H9 (cell line): ENCODE measurements around the gene HIRA. TPM values are rescaled to one million over a fixed set of nuclear protein-coding genes. Genes with fewer than 3 reads are reported as not detected.

ENCODE experiments used
- DNase-seq: peaks from one replicate; pipeline ENCODE4 v3.0.0-alpha.2; 2017
- H2AFZ ChIP-seq: one replicate; pipeline ENCODE4 v1.6.1; 2013; ENCODE audit warnings: mild to moderate bottlenecking, low read length, control low read depth, moderate library complexity
- H2AK5ac ChIP-seq: 2 replicates; pipeline ENCODE4 v1.6.1; 2013; ENCODE audit warnings: low read length, control low read depth, mixed read lengths; ENCODE audit not compliant: insufficient read length
- H2BK120ac ChIP-seq: one replicate; pipeline ENCODE4 v1.6.1; 2013; ENCODE audit warnings: low read depth, mild to moderate bottlenecking, low read length, control low read depth, inconsistent platforms; ENCODE audit not compliant: poor library complexity, severe bottlenecking
- H2BK12ac ChIP-seq: 2 replicates; pipeline ENCODE4 v1.6.1; 2013; ENCODE audit warnings: low read length, control low read depth, mixed read lengths, low read depth; ENCODE audit not compliant: insufficient read length
- H2BK15ac ChIP-seq: 2 replicates; pipeline ENCODE4 v1.6.1; 2013; ENCODE audit warnings: low read depth, low read length, control low read depth
- H2BK20ac ChIP-seq: one replicate; pipeline ENCODE4 v1.6.1; 2013; ENCODE audit warnings: low read depth, mild to moderate bottlenecking, low read length, control low read depth, inconsistent platforms; ENCODE audit not compliant: poor library complexity, severe bottlenecking
- H2BK5ac ChIP-seq: 2 replicates; pipeline ENCODE4 v1.6.1; 2013; ENCODE audit warnings: low read length, control low read depth, mixed read lengths; ENCODE audit not compliant: insufficient read length
- H3K14ac ChIP-seq: 2 replicates; pipeline ENCODE4 v1.6.1; 2013; ENCODE audit warnings: low read length, control low read depth; ENCODE audit not compliant: insufficient read depth
- H3K18ac ChIP-seq: 2 replicates; pipeline ENCODE4 v1.6.1; 2013; ENCODE audit warnings: low read depth, mild to moderate bottlenecking, mixed read lengths, low read length, control low read depth; ENCODE audit not compliant: insufficient read length
- H3K23ac ChIP-seq: 2 replicates; pipeline ENCODE4 v1.6.1; 2013; ENCODE audit warnings: low read length, control low read depth, mixed read lengths, low read depth; ENCODE audit not compliant: insufficient read length
- H3K23me2 ChIP-seq: 2 replicates; pipeline ENCODE4 v1.6.1; 2013; ENCODE audit warnings: low read depth, mild to moderate bottlenecking, mixed read lengths, low read length, control low read depth; ENCODE audit not compliant: insufficient read length, poor library complexity, severe bottlenecking
- H3K27ac ChIP-seq: 2 replicates; pipeline ENCODE4 v1.5.1; 2013; ENCODE audit warnings: low read length, control low read depth, mixed read lengths, low read depth; ENCODE audit not compliant: insufficient read length
- H3K27me3 ChIP-seq: 2 replicates; pipeline ENCODE4 v1.6.1; 2013; ENCODE audit warnings: low read length, control low read depth, inconsistent platforms; ENCODE audit not compliant: insufficient read depth
- H3K4ac ChIP-seq: 2 replicates; pipeline ENCODE4 v1.6.1; 2013; ENCODE audit warnings: low read depth, mild to moderate bottlenecking, control low read depth, inconsistent platforms, low read length, moderate library complexity
- H3K4me1 ChIP-seq: 2 replicates; pipeline ENCODE4 v1.6.1; 2013; ENCODE audit warnings: low read length, control low read depth, inconsistent platforms; ENCODE audit not compliant: insufficient read depth
- H3K4me2 ChIP-seq: 2 replicates; pipeline ENCODE4 v1.6.1; 2013; ENCODE audit warnings: low read length, control low read depth, mixed read lengths; ENCODE audit not compliant: insufficient read length, insufficient read depth
- H3K56ac ChIP-seq: 2 replicates; pipeline ENCODE4 v1.6.1; 2013; ENCODE audit warnings: low read depth, mild to moderate bottlenecking, mixed read lengths, low read length, control low read depth; ENCODE audit not compliant: insufficient read length
- H3K79me1 ChIP-seq: 2 replicates; pipeline ENCODE4 v1.6.1; 2013; ENCODE audit warnings: low read depth, mild to moderate bottlenecking, moderate library complexity, low read length, control low read depth, inconsistent platforms; ENCODE audit not compliant: insufficient read depth, poor library complexity, severe bottlenecking
- H3K79me2 ChIP-seq: 2 replicates; pipeline ENCODE4 v1.6.1; 2013; ENCODE audit warnings: low read length, control low read depth, inconsistent platforms; ENCODE audit not compliant: insufficient read depth
- H3K9ac ChIP-seq: 2 replicates; pipeline ENCODE4 v1.6.1; 2013; ENCODE audit warnings: low read length, control low read depth, mixed read lengths; ENCODE audit not compliant: insufficient read length; ENCODE audit errors: extremely low read depth
- H3K9me3 ChIP-seq: one replicate; pipeline ENCODE4 v1.6.1; 2013; ENCODE audit warnings: low read depth, low read length, inconsistent platforms; ENCODE audit not compliant: control insufficient read depth
- H3T11ph ChIP-seq: one replicate; pipeline ENCODE4 v1.6.1; 2013; ENCODE audit warnings: mild to moderate bottlenecking, low read length, control low read depth, inconsistent platforms
- H4K20me1 ChIP-seq: one replicate; pipeline ENCODE4 v1.6.1; 2013; ENCODE audit not compliant: control insufficient read depth, insufficient read length, insufficient read depth
- H4K5ac ChIP-seq: 2 replicates; pipeline ENCODE4 v1.6.1; 2013; ENCODE audit warnings: low read depth, mild to moderate bottlenecking, mixed read lengths, low read length, control low read depth; ENCODE audit not compliant: insufficient read length
- H4K8ac ChIP-seq: replicated peaks from 2 replicates; pipeline ENCODE4 v1.6.1; 2013; ENCODE audit warnings: low read length, control low read depth, mixed read lengths, low read depth; ENCODE audit not compliant: insufficient read length
- H4K91ac ChIP-seq: 2 replicates; pipeline ENCODE4 v1.6.1; 2013; ENCODE audit warnings: low read depth, mild to moderate bottlenecking, moderate library complexity, mixed read lengths, low read length, control low read depth; ENCODE audit not compliant: insufficient read length
- H3K27ac Mint-ChIP-seq, 3 experiments: 2 replicates in 2 of 3; 3 replicates in 1 of 3; pipeline ENCODE4 v1.8.0; 2020 to 2021; ENCODE audit warnings: mixed read lengths in 3 of 3, mild to moderate bottlenecking in 1 of 3, moderate library complexity in 1 of 3
- H3K27me3 Mint-ChIP-seq: 2 replicates; pipeline ENCODE4 v1.8.0; 2021; ENCODE audit warnings: low read depth, mild to moderate bottlenecking, moderate library complexity, mixed read lengths
- H3K36me3 Mint-ChIP-seq, 3 experiments: 2 replicates in 2 of 3; 3 replicates in 1 of 3; pipeline ENCODE4 v1.8.0; 2020 to 2021; ENCODE audit warnings: low read depth in 3 of 3, mixed read lengths in 3 of 3; ENCODE audit not compliant: insufficient read depth in 1 of 3
- H3K4me1 Mint-ChIP-seq, 2 experiments: 2 replicates each; pipeline ENCODE4 v1.8.0; 2020; ENCODE audit warnings: mixed read lengths in 2 of 2
- H3K4me3 Mint-ChIP-seq, 2 experiments: 2 replicates in 1 of 2; 3 replicates in 1 of 2; pipeline ENCODE4 v1.8.0; 2020 to 2021; ENCODE audit warnings: mild to moderate bottlenecking in 2 of 2, mixed read lengths in 2 of 2, moderate library complexity in 1 of 2
- H3K9me3 Mint-ChIP-seq, 2 experiments: 2 replicates in 1 of 2; 3 replicates in 1 of 2; pipeline ENCODE4 v1.8.0; 2020; ENCODE audit warnings: mild to moderate bottlenecking in 2 of 2, mixed read lengths in 2 of 2, moderate library complexity in 1 of 2
- total RNA-seq: library from RNA; stranded (reverse); gene quantifications from 2 replicates; pipeline ENCODE4 v1.2.1, GENCODE V29; 2021
- TF ChIP-seq, protein P1 (sequence below): fragments of 200-600 bp; sonication (generic); conservative IDR thresholded peaks from 3 replicates; pipeline ENCODE4 v1.8.0; 2021; ENCODE audit warnings: antibody characterized with exemption, mild to moderate bottlenecking

The HIRA gene
- total RNA-seq, 1 experiment from 2014 or later: 51.9 TPM

DNA sequence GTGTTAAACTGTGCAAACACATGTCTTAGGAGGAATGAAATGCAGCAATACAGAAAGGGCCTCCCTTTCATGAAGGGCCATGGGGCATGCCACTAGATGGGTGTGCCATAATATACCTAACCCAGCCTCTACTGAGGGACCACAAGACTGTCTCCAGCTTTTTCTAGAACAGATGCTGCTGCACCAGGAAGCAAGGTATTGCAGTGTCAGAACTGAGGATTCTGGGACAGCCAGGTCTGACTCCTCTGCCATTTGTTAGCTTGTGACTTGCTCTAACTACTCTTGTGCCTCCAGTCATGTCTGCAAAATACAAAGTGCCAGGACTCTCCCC lies 53.2 kb downstream of the HIRA start:
- Histone ChIP-seq H3K9me3 (no peaks in the 10 kb centered on the region), H3K56ac (no peak overlapping the region), H4K8ac (no peak overlapping the region), H3K18ac (no peak overlapping the region), H2BK120ac (no peak overlapping the region), H3K4me2 (no peak overlapping the region), H4K91ac (no peak overlapping the region), H3K14ac (no peak overlapping the region), H2BK15ac (no peak overlapping the region), H3K4me1 (no peaks in the 10 kb centered on the region), H2BK5ac (no peak overlapping the region), H2AFZ (no peak overlapping the region), H3K9ac (no peak overlapping the region), H2BK12ac (no peak overlapping the region), H3K79me1 (no peaks in the 10 kb centered on the region), H3K27ac (no peak overlapping the region), H2BK20ac (no peak overlapping the region), H4K20me1 (no peaks in the 10 kb centered on the region), H3K23me2 (no peaks in the 10 kb centered on the region), H3K23ac (no peak overlapping the region), H4K5ac (no peak overlapping the region), H3K79me2 (no peaks in the 10 kb centered on the region), H3K4ac (no peak overlapping the region), H3K27me3 (no peaks in the 10 kb centered on the region), H3T11ph (no peak overlapping the region), H2AK5ac (no peak overlapping the region)
- Mint-ChIP-seq H3K4me1 (no peaks in the 10 kb centered on the region), H3K36me3 (peaks cover 17 to 75% (median 60%) of the 10 kb centered on the region in 3 experiments; a peak in 6 of 7 replicates), H3K27me3 (no peaks in the 10 kb centered on the region), H3K4me3 (no peak overlapping the region), H3K9me3 (no peaks in the 10 kb centered on the region), H3K27ac (no peak overlapping the region)
- TF ChIP-seq, protein P1, sequence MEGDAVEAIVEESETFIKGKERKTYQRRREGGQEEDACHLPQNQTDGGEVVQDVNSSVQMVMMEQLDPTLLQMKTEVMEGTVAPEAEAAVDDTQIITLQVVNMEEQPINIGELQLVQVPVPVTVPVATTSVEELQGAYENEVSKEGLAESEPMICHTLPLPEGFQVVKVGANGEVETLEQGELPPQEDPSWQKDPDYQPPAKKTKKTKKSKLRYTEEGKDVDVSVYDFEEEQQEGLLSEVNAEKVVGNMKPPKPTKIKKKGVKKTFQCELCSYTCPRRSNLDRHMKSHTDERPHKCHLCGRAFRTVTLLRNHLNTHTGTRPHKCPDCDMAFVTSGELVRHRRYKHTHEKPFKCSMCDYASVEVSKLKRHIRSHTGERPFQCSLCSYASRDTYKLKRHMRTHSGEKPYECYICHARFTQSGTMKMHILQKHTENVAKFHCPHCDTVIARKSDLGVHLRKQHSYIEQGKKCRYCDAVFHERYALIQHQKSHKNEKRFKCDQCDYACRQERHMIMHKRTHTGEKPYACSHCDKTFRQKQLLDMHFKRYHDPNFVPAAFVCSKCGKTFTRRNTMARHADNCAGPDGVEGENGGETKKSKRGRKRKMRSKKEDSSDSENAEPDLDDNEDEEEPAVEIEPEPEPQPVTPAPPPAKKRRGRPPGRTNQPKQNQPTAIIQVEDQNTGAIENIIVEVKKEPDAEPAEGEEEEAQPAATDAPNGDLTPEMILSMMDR: no peak
- DNase-seq: no peak
